HPDE6-E6E7 (cell line): Measurements from ENCODE around the gene PRDX6.
"Not testable (repeated sequence)": the region's sequence is repeated elsewhere in the genome, so short reads cannot be mapped to it uniquely, and the experiment has no call there.

Experiments used
- DNase-seq: peaks from one replicate; pipeline ENCODE4 v3.0.0; 2011; ENCODE audit warnings: missing footprints; ENCODE audit errors: extremely low spot score

PRDX6 gene

DNA sequence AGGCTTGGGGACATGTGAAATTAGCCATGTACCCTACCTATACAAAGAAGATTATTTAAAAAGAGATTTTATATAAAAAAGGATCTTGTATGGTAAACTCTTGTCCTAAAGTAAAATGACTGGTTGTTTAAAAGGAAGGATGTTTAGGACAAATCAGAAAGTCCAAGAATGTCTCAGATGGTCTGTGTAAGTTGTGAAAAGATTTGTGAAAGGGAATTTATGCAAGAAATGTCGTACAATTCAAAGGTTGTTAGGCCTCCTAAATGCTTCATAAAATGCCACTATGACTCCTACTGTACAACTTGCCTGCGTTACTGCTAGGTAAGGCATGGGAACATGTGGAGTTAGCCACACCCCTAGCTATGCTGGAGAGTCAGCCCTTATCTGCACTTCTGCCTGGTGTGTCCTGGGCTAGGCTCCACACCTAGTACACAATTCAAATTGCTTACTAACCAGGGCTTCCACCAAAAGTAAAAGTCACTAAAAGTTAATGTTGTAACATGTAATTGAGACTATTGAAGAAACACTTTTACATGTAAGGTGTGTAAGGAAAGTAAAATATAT lies 19.7 kb downstream of the PRDX6 start:
- DNase-seq: no peak

DNA sequence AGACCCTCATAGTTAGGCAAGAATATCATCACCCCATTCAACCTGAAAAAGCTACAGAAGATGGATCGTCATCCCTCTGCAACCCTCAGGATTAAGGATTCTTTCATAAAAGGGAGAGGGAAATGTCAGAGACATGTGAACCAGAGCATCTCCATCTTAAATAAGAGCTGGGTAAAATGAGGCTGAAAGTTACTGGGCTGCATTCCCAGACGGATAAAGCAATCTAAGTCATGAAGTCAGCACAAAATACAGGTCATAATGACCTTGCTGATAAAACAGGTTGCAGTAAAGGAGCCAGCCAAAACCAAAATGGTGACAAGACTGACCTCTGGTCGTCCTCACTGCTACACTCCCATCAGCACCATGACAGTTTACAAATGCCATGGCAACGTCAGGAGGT lies 22.6 kb downstream of the PRDX6 start:
- DNase-seq: no peak

DNA sequence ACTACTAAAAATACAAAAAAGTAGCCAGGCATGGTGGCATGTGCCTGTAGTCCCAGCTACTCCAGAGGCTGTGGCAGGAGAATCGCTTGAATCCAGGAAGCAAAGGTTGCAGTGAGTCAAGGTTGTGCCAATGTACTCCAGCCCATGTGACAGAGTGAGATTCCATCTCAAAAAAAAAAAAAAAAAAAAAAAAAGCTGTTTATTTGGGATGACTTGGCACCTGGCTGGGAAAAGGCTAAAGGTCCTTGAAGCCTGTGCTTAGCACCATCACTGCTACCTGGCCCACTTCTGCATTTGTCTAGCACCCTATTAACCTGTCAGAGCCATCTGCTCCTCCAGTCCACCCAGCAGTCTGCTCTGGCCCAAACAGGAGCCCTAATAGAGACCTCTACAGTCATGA lies 25.0 kb downstream of the PRDX6 start:
- no peak for DNase-seq

DNA sequence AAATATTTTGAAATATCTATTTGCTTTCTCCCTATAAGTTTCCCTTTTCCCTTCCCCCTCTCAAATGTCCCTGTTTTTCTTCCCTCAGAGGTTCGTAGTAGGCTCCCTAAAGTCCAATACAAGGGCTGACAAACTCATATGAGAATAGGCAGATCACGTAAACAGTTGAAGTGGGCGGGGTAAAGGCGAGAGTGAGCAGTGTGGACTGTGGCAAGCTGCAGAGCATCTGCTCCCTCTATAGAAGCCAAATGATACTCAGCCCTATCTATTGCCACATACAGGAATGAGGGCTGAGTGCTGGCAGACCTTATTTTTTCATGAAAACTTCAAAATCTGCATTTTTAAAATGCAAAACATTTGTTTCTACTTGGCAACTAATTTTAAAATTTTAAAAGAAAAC lies 26.3 kb downstream of the PRDX6 start:
- no peak for DNase-seq

DNA sequence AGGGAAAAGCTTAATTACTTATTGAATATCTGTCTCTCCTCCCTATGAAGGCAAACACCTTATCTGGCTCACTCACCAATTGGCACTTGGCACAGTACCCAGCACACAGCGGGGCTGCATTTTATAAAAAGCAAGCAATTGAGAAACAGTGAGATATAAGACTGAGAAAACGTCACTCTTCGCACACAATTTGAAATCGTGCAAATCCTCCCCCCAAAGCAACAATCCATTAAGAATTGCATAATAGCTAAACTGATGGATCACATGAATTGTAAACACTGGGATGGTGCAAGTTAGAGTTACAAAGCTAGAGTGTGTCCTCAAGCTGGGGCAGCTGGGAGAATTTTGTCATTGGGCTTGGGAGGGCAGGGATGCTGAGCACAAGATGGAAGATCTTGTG lies 27.1 kb downstream of the PRDX6 start:
- DNase-seq: no peak

DNA sequence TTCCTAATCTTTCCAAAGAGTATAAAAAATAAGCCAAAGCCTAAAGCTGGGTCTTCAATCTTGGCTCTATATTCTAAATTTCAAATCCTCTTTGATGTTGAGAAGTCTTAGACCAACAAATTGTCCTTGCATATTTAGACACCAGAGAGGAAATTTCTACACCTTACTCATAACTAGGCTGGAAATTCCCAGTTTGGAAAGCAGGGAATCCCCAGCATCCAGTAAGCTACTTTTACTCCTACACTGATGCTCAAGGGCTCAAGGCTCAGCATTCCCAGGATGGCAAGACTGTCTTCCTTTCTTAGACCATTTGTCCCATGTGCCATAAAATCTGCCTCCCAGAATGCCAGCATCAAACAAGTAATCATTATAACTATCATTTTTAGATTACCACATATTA lies 28.3 kb downstream of the PRDX6 start:
- no peak for DNase-seq

DNA sequence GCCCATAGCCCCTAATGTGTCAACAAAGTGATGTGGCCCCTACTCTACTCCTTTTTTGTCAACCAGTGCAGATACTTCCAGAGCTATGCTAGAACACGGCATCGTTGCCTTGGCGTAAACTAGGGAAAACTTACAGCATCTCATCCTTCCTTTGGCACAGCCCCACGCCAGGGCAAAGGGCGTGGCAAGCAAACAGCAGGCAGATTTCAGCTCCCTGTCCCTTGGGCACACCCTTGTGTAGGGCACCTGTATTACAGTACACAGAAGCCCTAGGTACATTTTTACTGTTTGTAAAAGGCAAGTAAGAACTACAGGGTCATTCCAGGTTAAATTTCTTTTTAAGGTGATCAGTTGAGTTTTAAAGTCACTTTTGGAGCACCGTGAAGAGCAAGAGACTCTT lies 29.3 kb downstream of the PRDX6 start:
- no peak for DNase-seq

DNA sequence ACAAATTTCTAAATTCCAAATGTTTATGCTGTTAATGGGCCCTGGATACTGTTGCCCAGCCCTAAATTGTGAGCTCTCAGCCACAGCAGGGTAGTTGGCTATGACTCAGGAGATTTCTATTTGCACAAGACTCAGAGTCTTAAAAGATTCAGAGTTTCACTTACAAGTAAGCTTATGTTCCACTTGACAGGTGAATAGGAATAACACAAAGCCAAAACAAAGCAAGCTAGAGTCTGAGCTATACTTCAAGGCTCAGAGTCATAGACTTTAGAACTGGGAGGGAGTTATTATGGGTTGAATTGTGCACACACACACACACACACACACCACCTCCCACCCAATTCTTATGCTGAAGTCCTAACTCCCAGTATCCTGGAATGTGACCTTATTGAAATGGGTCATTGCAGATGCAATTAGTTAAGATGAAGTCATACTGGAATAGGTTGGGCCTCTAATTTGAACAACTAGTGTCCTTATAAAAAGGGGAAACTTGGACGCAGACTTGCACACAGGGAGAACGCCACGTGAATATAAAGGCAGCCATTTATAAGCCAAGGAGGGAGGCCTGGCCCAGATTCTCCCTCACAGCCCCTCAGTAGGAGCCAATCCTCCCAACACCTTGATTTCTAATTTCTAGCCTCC lies 30.2 kb downstream of the PRDX6 start:
- DNase-seq: peak; percentile 51

DNA sequence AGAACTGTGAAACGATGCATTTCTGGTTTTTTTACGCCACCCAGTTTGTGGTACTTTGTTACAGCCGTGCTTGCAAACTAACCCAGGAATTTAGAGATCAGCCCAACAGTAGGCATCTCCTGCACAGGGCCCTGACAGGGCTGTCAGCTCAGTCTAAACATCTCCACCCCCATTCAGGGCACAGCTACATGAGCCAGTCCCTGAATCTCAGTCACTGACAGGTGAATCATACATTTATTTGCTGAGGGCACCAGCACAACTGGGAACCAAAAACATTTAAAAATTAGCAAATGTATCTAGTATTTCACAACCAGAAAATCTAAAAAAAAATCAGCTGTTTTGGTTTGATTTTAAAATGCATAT lies 30.7 kb downstream of the PRDX6 start:
- peak; percentile 15 for DNase-seq

DNA sequence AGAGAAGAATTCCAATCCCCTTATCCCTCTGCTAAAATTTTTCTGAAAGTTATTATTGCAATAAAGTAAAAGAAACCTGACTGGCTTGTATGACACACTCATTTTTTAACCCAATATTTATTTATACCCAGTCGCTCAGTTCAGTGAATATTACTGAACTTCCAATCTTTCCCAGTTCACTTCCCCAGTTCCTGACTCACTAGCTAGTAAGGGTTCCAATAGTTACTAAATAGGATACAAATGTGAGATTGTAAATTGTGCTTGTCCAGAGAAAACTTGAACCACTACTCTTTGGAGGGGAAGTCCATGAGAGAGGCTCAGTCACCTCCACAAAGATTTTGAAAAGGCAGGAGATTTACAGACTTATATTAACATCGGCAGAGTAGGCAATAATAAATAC lies 31.4 kb downstream of the PRDX6 start:
- no peak for DNase-seq

DNA sequence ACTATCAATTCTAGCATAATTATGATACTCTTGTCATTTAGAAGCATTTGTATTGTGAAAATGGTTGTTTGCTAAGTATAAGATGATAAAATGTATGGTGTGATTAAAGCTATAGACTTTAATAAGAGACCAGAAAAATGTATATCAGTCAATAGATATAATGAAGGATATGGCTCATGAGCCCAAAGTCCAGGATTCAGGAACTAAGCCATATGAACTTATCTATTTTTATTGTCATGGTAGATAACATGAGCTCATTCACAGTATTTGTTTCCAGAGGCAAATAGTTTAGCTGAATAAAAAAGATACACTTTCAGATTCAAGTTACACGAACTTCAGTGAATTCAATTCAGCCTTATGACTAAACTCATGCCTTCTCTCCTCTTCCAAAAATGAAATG lies 32.7 kb downstream of the PRDX6 start:
- no peak for DNase-seq

DNA sequence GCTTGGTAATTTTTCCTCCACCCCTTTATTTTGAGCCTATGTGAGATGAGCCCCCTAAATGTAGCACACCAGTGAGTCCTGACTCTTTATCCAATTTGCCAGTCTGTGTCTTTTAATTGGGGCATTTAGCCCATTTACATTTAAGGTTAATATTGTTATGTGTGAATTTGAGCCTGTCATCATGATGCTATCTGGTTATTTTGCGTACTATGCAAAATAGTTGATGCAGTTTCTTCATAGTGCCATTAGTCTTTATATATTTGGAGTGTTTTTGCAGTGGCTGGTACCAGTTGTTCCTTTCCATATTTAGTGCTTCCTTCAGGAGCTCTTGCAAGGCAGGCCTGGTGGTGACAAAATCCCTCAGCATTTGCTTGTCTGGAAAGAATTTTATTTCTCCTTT lies 37.4 kb downstream of the PRDX6 start:
- not testable (repeated sequence) for DNase-seq

DNA sequence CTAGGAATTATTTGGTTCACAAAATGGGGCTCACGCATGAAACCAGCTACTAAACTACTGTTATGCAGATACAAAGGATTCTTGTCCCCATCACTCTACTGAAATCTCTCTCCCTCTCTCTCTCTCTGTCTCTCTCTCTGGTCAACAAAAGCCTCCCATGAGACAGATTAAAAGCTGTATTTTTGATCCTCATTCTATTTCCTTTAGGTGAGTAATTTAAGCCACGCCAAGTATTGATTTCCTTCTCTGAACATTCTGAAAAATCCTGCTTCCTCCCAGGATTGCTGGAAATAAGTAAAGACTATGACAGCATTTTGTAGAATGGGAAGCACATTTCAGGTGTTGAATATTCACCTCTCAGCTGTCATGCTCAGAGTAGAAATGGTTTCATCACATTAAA lies 43.7 kb downstream of the PRDX6 start:
- DNase-seq: no peak

DNA sequence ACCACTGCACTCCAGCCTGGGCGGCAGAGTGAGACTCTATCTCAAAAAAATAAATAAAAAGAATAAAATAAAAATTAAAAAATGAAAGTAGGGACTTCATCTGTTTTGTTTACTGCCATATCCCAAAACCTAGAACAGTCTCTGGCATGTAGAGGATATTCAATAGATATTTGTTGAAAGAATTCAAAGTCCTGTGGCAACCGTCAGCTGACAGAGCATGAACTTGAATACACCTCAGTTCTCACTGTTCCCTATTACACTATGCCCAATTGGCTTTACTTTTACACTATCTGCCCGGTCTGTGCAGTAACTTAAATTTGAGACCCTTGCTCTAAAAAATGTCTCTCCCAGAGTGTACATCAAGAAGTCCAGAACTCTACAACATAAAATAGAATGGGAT lies 46.2 kb downstream of the PRDX6 start:
- DNase-seq: no peak

DNA sequence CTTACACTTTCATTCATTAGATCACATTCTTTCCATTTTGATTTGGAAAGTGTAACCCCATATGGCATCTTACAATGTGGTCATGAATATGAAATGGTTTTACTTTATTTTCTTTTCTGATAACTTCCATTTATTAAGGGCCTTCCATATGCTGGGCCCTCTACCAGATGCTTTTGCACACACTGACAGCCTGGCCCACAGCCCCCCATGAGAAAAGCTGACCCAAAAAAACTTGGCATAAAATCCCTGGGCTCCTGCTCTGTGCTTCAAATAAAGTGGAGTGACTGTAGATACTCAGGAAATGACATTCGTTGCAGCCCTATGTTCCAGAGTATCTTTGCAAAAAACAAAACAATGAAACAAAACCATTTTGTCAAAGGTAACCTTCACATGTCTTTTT lies 48.8 kb downstream of the PRDX6 start:
- no peak for DNase-seq

DNA sequence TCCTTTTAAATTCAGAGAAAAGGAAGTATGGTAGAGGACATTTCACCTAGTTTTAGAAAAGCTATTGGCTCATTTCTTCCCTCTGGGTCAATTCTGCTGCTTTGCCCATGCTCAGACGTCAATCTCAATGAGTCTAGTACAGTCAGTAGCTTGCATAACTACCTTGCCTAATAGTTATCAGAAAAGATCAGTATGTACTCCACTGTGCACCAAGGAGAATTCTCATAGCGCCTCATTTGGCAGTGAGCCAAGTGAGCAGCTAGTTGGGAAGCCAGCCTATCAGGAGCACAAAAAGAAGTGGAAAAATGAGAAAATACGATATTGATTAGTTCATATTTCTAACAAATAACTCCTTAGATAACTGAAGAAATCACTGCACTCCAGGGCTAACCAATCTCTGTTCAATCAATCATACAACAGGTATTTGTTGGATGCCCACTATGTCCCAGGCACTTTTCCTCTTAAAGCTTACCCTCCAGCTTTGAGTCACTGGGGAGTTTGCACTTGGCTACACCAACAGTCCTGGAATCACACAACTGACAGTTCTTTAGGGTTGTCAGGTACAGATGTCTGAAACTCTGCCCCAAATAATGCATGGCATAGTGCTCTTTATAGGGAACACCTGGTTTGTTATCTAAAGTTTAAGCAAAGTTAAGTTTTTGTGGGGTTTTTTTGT lies 50.2 kb downstream of the PRDX6 start:
- DNase-seq: peak; percentile 40

DNA sequence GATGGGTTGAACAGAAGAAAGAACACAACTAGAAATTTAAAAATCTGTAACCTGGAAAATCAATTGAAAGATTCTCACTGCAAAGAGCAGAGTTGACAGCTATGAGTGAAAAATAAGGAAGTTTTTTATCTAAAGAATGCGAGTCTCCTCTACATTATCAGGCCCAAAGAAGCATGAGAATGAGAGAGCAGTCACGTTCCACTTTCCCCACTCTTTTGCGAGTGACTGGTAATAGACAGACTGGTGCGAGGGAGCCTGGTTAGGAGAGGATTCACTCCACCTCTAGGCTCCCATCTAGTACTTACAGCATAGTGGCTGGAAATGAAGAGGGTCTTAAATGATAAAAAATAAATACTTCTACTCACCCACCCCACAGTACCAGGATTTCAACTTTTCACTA lies 52.0 kb downstream of the PRDX6 start:
- no peak for DNase-seq

DNA sequence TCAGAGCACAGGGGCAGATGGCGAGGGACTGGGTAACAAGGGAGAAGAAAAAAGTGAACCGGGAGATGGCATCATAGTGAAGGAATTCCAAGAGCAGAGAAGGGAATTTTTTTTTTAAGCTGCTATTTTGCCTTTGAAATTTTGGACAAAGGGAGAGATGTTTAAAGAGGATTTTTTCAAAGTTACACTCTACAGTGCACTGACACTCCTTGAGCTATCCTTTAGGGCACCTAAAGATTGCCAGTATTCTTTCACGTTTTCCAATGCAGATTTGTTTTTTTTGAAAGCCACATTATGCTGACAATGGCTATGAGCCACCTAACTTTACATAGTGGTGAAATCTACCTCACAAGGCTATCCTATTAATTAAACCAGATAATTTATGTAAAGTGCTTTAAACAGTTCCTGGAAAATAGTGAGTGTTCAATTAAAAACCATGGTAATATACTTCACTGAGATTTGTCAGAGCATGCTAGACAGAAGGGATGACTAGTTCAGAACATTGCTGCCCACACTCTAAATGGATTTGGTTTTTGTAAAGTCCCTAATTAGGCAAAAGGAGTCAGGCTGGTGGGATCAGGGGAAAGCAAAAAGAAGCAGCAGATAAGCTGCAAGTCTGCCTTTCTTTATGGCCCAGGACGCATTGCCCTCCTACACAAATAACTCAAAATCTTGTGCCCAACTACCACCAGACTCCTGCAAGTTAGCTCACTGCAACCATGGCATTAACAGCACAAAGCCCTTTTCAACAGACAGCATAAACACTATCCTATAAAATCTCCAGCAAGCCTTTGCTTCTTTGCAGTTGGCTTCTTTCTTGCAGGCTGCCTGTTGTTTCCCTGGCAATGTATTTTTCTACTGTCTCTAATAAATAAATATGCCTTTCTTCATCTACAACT lies 53.9 kb downstream of the PRDX6 start:
- no peak for DNase-seq

DNA sequence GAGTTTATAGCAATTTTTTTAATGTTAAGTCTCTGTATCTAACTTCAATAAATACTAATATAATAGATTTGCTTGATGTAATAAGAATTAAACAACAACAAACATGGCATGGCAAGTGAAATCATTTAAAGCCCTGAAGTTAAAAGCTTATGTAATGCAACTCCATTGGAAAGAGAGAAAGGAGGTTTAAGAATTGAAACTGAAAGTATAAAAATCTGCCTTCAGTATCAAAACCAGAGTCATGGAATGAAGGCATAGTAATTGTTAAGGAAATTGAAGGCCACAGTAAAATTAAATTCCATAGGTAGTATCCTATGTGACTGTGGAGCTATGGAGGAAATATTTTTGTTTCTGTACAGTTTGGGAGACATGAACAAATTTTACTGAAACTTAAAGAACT lies 55.1 kb downstream of the PRDX6 start:
- DNase-seq: no peak

DNA sequence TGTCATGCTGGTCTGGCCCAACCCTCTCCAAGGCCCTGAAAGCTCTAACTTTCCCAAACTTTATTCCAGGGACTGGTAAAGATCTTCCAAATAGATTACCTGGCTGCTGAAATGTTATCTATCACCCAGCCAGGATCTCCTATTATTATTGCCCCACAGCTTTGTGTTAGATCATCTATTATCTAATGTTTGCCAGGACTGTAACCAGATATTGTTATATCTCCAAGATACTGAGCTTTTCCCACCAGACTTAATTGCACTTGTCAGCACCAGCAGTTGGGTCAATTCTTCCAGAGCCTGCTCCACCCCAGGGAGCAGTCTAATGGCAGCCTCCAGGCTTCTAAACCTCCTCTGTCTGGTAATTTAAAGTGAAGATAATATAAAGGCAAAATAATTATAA lies 59.1 kb downstream of the PRDX6 start:
- DNase-seq: no peak
